ENCODE measurements around the gene YWHAE. TPM values are rescaled to one million over a fixed set of nuclear protein-coding genes. Genes with fewer than 3 reads are reported as not detected.

YWHAE gene
- total and polyA plus RNA-seq, 9 of the 15 experiments (the other 6 are each of a cell fraction or from before 2014, with no cell fraction given) = 184 to 727 (median 448) TPM

DNA sequence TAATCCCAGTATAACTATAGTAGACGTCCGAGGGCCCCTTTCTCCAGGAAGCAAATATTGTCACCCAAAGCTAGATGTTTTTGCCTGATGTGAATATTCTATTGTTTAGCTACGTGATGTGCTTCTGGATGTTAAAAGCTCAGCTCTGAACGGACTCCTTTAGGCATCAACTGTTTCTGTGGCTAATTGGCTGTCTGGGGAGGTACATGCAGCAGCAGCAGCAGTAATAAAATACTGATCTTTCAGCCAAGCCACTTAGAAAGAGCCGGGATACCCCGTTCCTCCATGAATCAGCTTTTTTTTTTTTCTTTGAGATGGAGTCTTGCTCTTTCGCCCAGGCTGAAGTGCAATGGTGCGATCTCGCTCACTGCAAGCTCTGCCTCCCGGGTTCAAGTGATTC, 77.5 kb downstream of the YWHAE start:
- H3K4me3 ChIP-seq = no peak overlapping the region
- intact Hi-C loops (cut with micrococcal nuclease) (no loop called here), in situ Hi-C loops (cut with MboI) (no loop called here)
- CTCF ChIA-PET (ENCODE audit: low intra/inter-chr PET ratio) = no interaction called here
- no peak for DNase-seq (ENCODE audit: extremely low read depth in 1 of 4, low spot score in 3 of 4)
- H3K79me2 ChIP-seq (ENCODE audit: control insufficient read depth, insufficient read depth, low read length) = no peaks in the 10 kb centered on the region
- no peaks in the 10 kb centered on the region for H3K9me1 ChIP-seq (ENCODE audit: control insufficient read depth, insufficient read depth, low read length)
- 19% methylated on average over 8 of the region's 10 CpGs for WGBS (ENCODE audit: insufficient coverage, low coverage, missing lambda C conversion rate)
- peaks cover 13 to 23% of the 10 kb centered on the region in 2 experiments; a peak in 4 of 5 replicates for H3K4me1 ChIP-seq (replicated peaks in 1 of 2; ENCODE audit: control insufficient read depth in 2 of 2, insufficient read depth in 2 of 2, low read length in 2 of 2)
- POLR2A ChIA-PET = interaction anchor here (0.7 kb wide), 3 partner anchors 42 to 706 kb away, joined by 3 to 4 read pairs (median 3); partner anchors contain the start of gene YWHAE
- FAIRE-seq = no peak
- peak overlapping the region; percentile 72 for H3K27ac ChIP-seq (ENCODE audit: extremely low read depth, low read depth, low read length)
- H4K20me1 ChIP-seq (replicated peaks; ENCODE audit: control insufficient read depth, insufficient read depth, low read length) = no peaks in the 10 kb centered on the region
- peak overlapping the region; percentile 44 for H2AFZ ChIP-seq (ENCODE audit: low read depth, low read length)
- peaks cover 3% of the 10 kb centered on the region; the same call in 1 of the 2 replicates for H3K9me3 ChIP-seq (replicated peaks; ENCODE audit: control insufficient read depth, insufficient read depth, low read depth, low read length)
- peak overlapping the region; percentile 7 to 50; a peak in 3 of 4 replicates for H3K9ac ChIP-seq (ENCODE audit: insufficient read depth in 1 of 2, low read depth in 2 of 2, low read length in 2 of 2)
- TF ChIP-seq NR1H2 (CRISPR knock-in tag; IDR thresholded peaks at IDR 0.05) = no peak
- TF ChIP-seq BRD4 (IDR thresholded peaks at IDR 0.05) = no peak
- TF ChIP-seq ZNF707 (CRISPR knock-in tag; conservative IDR thresholded peaks at IDR 0.05) = no peak
- TF ChIP-seq NFE2 (IDR thresholded peaks at IDR 0.05; ENCODE audit: low read depth) = peak; percentile 53; the same call in 1 of the 2 replicates
- no peak for TF ChIP-seq HNRNPL (IDR thresholded peaks at IDR 0.05; ENCODE audit: low read depth, low read length)
- TF ChIP-seq HNRNPLL (IDR thresholded peaks at IDR 0.05; ENCODE audit: low read depth, low read length, poor library complexity, severe bottlenecking) = no peak
- TF ChIP-seq, protein P1, sequence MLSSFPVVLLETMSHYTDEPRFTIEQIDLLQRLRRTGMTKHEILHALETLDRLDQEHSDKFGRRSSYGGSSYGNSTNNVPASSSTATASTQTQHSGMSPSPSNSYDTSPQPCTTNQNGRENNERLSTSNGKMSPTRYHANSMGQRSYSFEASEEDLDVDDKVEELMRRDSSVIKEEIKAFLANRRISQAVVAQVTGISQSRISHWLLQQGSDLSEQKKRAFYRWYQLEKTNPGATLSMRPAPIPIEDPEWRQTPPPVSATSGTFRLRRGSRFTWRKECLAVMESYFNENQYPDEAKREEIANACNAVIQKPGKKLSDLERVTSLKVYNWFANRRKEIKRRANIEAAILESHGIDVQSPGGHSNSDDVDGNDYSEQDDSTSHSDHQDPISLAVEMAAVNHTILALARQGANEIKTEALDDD (IDR thresholded peaks at IDR 0.05) = 0 out of 2 replicates have a peak, but pooled peaks have one; percentile 3
- no peak for TF ChIP-seq CXXC5 (CRISPR knock-in tag; IDR thresholded peaks at IDR 0.05)
- TF ChIP-seq POLR2A (conservative IDR thresholded peaks at IDR 0.05) = 0 out of 2 replicates have a peak, but pooled peaks have one; percentile 4
- TF ChIP-seq ELF2 (CRISPR knock-in tag; IDR thresholded peaks at IDR 0.05) = no peak
- TF ChIP-seq, protein P2, sequence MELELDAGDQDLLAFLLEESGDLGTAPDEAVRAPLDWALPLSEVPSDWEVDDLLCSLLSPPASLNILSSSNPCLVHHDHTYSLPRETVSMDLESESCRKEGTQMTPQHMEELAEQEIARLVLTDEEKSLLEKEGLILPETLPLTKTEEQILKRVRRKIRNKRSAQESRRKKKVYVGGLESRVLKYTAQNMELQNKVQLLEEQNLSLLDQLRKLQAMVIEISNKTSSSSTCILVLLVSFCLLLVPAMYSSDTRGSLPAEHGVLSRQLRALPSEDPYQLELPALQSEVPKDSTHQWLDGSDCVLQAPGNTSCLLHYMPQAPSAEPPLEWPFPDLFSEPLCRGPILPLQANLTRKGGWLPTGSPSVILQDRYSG (tag; conservative IDR thresholded peaks at IDR 0.05; ENCODE audit: low read depth) = 0 out of 2 replicates have a peak, but pooled peaks have one; percentile 15
- TF ChIP-seq ZNF239 (CRISPR knock-in tag; IDR thresholded peaks at IDR 0.05) = no peak
- peak overlapping the region; percentile 69 for H3K4me2 ChIP-seq (ENCODE audit: insufficient read depth, low read length)
- no peaks in the 10 kb centered on the region for H3K27me3 ChIP-seq (ENCODE audit: control insufficient read depth in 2 of 2, insufficient read depth in 2 of 2, low read length in 2 of 2)
- no TSS peak for BruUV-seq (replicated peaks)
- peak; percentile 10; the same call in 2 of the 3 replicates for ATAC-seq
- H3K36me3 ChIP-seq (ENCODE audit: control insufficient read depth, insufficient read depth, low read length) = no peaks in the 10 kb centered on the region

Measured in K562 (cell line).